SJSA1 (cell line): ENCODE measurements around the gene MRPL38. TPM values are rescaled to one million over a fixed set of nuclear protein-coding genes. Genes with fewer than 3 reads are reported as not detected.
"Not testable (repeated sequence)": the region's sequence is repeated elsewhere in the genome, so short reads cannot be mapped to it uniquely, and the experiment has no call there.

ENCODE experiments used
- DNase-seq, 2 experiments: peaks; one replicate each; pipeline ENCODE4 v3.0.0-alpha.2; 2015 to 2020; ENCODE audit warnings: low spot score in 2 of 2, low read depth in 1 of 2
- H3K27ac ChIP-seq: fragments of 250-450 bp; sonication (Bioruptor Pico); 2 replicates; pipeline ENCODE4 v1.5.1; 2020; ENCODE audit warnings: mild to moderate bottlenecking, moderate library complexity
- H3K27me3 ChIP-seq: fragments of 250-450 bp; sonication (Bioruptor Pico); replicated peaks from 2 replicates; pipeline ENCODE4 v1.5.1; 2020; ENCODE audit warnings: mild to moderate bottlenecking, moderate library complexity
- H3K36me3 ChIP-seq: fragments of 250-450 bp; sonication (Bioruptor Pico); 2 replicates; pipeline ENCODE4 v1.5.1; 2020; ENCODE audit warnings: mild to moderate bottlenecking
- H3K4me1 ChIP-seq: fragments of 250-450 bp; sonication (Bioruptor Pico); replicated peaks from 2 replicates; pipeline ENCODE4 v1.6.1; 2021; ENCODE audit warnings: mild to moderate bottlenecking
- H3K4me3 ChIP-seq: fragments of 250-450 bp; sonication (Bioruptor Pico); 2 replicates; pipeline ENCODE4 v1.5.1; 2020; ENCODE audit warnings: mild to moderate bottlenecking
- H3K9me3 ChIP-seq: fragments of 250-450 bp; sonication (Bioruptor Pico); replicated peaks from 2 replicates; pipeline ENCODE4 v1.5.1; 2020; ENCODE audit warnings: mild to moderate bottlenecking
- total RNA-seq: library from RNA; depleted of rRNA; stranded (reverse); fragments of >200 nt; shearing (Covaris generic); gene quantifications from 2 replicates; pipeline ENCODE4 v1.2.3, GENCODE V29; 2014; rRNA removed

Gene MRPL38
- total RNA-seq, 1 experiment from 2014 or later: 55.7 TPM

DNA sequence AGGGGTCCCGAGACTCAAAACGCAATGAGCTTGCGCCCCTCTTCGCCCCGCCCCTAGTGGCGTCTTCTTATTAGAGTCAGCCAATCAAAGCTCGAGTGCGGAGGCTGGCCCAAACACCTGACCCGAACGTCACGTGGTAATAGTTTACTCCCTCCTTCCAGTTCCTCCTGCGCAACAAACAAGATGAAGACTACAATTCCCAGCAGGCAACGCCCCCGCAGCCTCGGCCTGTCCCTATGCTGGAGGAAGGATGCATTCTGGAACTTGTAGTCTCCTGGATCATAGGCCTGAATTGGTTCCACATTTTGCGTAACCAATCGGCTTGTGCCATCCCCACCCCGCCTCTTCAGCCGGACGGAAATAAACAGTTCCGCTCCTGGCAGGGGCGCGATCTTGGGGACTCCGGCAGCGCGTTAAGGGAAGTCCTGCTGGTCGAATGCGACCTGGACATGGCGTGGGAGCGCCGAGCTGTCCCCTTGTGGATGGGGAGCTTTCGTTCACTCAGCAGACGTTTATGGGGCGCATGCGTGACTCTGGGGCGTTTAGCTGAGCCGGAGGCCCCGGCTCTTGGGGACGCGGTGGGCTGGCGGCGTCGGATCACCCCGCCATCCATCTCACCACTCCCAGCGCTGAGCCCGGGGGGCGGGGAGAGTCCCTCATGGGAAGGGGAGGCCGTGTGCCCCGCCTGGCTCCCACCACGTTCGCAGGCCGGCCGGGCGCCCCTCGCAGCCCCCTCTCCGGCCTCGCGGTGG is 49.2 kb downstream of the MRPL38 start, which contains the start of gene WBP2:
WBP2 (minus strand) TSS at position 26 of the 752 bp plus-strand sequence. CDS start 38 bp downstream, outside the sequence.
- peak within 1 kb of the TSS; percentile 60 for H3K27ac ChIP-seq
- H3K36me3 ChIP-seq: peaks cover 17% of the 10 kb centered on the region
- H3K4me3 ChIP-seq: peak within 1 kb of the TSS; percentile 70
- peaks cover 30% of the 10 kb centered on the region for H3K4me1 ChIP-seq
- H3K9me3 ChIP-seq: no peaks in the 10 kb centered on the region
- H3K27me3 ChIP-seq: no peaks in the 10 kb centered on the region
- peak; percentile 100 for DNase-seq

DNA sequence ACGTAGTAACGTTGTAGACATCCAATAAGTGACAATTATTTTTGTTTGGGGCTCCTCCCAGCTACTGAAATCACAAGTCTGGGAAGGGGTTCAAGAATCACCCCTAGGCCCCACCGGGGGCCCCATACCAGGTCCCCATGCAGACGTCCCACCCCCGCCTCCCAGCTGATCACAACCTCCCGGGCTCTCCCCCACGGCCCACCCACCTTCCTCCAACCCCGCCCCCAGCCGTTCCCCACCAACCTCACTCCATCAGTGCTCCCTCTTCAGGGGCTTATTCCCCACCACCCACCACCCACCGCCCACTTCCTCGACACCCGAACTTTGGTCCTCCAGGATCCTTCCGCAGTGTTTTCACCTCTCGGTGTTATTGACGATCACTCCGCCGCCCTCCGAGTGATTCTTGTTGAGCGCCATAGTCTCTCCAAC is 49.8 kb downstream of the MRPL38 start:
- Histone ChIP-seq H3K4me1 (peaks cover 30% of the 10 kb centered on the region), H3K27me3 (no peaks in the 10 kb centered on the region), H3K9me3 (no peaks in the 10 kb centered on the region), H3K27ac (peak overlapping the region; percentile 60), H3K4me3 (peak overlapping the region; percentile 70), H3K36me3 (peaks cover 20% of the 10 kb centered on the region)
- no peak for DNase-seq

DNA sequence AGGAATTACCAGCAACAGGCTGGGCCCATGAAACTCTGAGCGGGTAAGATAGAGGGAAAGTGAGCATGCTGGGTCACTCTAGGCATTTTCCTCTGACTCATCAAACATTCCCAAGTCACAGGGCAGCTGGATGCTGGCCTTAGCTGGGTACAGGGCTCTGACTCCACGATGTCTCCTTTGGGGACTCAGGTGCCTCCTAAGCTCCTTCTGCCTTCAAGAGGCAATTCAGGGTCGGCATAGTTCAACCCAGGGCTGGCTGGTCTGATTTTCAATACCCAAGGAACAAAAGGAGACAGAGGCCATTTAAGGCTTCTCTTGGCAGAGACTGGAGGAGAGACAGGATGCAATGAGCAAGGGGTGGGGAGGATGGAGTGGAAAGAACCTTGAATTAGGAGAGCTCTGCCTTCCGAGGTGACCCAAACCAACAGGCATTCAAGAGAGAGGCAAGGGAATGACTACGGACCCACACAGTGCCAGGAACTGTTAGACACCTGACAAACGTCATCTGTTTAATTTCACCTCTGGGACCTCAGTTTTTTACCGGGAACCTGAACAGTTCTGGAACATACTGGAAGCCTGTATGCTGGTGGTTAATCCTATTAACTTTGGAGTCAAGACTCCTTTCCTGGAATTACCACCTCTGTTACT is 50.5 kb downstream of the MRPL38 start:
- DNase-seq: peak; percentile 68 to 69

DNA sequence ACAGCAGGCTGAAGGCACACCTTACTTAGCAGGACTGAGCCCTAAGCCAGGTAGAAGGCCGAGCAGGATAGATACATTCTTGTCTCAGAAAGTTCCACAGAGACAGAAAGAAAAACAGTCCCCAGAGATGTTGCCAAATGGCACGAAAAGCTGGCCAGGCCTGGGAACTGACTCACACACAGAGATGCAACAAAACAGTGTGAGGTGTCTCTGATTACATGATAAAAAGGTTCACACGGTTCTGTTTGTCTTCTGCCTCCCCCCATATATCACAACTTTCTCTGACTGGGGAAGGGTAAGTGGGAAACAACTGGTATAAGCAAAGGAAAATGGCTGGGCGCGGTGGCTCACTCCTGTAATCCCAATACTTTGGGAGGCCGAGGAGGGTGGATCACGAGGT is 51.3 kb downstream of the MRPL38 start:
- Histone ChIP-seq H3K27me3 (no peaks in the 10 kb centered on the region), H3K9me3 (no peaks in the 10 kb centered on the region), H3K4me1 (peaks cover 30% of the 10 kb centered on the region), H3K4me3 (no peak overlapping the region), H3K36me3 (peaks cover 35% of the 10 kb centered on the region), H3K27ac (peak overlapping the region; percentile 60)
- DNase-seq: peak in 1 of 2 experiments; percentile 45

More for the DNA sequence above, 50.5 kb downstream of the MRPL38 start:
- Histone ChIP-seq H3K9me3 (no peaks in the 10 kb centered on the region), H3K36me3 (peaks cover 27% of the 10 kb centered on the region), H3K4me1 (peaks cover 30% of the 10 kb centered on the region), H3K4me3 (peak overlapping the region; percentile 70), H3K27ac (peak overlapping the region; percentile 60), H3K27me3 (no peaks in the 10 kb centered on the region)

DNA sequence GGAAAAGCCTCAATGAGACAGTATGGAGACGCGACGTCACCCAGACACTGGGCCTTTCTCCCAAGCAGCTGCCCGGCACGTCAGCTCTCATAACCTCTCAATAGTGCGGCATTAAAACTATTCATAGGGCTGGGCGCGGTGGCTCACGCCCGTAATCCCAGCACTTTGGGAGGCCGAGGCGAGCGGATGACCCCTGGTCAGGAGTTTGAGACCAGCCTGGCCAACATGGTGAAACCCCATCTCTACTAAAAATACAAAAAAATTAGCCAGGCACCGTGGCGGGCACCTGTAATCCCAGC is 53.0 kb downstream of the MRPL38 start:
- not testable (repeated sequence) for H3K9me3 ChIP-seq, H3K27ac ChIP-seq

DNA sequence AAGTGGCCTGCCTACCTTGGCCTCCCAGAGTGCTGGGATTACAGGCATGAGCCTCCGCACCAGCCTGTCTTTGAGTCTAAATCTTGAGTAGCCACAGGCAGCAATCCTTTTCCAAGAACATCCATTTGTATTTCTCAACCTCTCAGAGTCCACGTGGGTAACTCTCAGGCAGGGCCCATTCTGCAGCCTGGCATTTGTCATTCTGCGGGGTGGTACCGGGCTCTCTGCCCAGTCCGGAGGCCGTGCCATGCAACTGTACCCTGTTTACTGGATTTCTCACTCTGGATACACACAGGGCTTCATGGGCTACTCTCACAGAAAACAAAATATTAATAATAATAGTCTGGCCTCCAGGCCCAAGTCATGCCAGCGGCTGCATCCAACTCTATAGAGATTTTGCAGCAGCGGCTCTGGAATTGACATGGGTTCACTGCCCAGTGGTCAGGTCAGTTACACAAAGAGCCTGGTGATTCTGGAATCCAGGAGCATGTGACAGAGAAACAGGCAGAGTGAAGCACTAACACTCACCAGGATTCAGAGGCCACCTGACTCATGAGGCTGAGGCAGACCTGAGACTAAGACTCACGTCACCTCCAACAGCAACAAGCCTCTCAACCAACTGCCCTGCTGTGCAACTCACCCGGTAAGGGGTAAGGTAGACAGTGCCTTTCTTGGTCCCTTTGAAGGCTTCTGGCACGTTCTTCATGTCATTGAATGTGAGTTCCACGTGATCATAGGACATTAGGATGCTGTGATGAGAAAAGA is 53.6 kb downstream of the MRPL38 start:
- peak in 1 of 2 experiments; percentile 41 for DNase-seq
- Histone ChIP-seq H3K9me3 (no peaks in the 10 kb centered on the region; the same call in 1 of the 2 replicates), H3K27ac (no peak overlapping the region), H3K4me3 (no peak overlapping the region), H3K27me3 (no peaks in the 10 kb centered on the region), H3K4me1 (peaks cover 25% of the 10 kb centered on the region), H3K36me3 (peaks cover 58% of the 10 kb centered on the region)

More for the DNA sequence above, 53.0 kb downstream of the MRPL38 start:
- DNase-seq, H3K27me3 ChIP-seq, H3K4me3 ChIP-seq: not testable (repeated sequence)
- Histone ChIP-seq H3K4me1 (peaks cover 30% of the 10 kb centered on the region), H3K36me3 (peaks cover 53% of the 10 kb centered on the region)

DNA sequence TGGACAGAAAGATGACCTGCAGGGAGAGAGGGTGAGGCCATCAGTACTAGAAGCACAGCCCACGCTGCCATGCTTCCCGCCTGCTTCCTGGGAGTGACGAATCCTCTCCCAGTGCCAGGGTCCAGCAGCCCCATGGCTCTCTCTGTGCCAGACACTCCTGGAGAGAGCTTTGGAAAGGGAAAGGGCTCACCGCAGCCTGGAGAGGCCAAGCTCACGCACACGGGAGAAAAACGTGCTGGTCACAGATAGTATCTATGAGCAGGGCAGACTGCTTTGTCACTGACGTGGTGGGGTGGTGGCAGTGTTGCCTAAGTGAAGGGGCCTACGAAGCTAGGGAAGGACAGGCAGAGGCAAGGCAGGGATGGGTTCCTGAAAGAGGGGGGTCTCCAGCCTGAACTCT is 55.0 kb downstream of the MRPL38 start:
- Histone ChIP-seq H3K27me3 (no peaks in the 10 kb centered on the region), H3K36me3 (peaks cover 60% of the 10 kb centered on the region), H3K9me3 (no peaks in the 10 kb centered on the region; the same call in 1 of the 2 replicates), H3K4me1 (peaks cover 31% of the 10 kb centered on the region), H3K27ac (no peak overlapping the region), H3K4me3 (no peak overlapping the region)
- peak in 1 of 2 experiments; percentile 46 for DNase-seq

DNA sequence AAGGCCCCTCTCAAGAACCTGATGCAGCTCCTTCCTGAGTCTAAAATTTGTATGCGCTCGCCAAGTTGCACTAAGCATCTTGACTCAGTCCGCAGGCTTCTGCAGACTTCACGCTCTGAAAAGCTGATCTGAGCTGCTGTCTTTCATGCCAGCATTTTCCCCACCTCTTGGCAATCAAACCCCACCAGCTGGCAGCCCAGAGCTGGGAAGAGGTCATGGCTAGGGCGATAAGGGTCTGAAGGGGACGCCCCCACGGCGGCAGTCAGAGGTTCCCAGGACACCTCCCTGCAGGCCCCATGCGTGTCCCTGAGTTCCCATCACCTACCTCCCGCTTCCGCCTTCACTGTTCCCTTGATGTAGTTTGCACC is 55.4 kb downstream of the MRPL38 start:
- DNase-seq: peak in 1 of 2 experiments; percentile 42

More for the DNA sequence above, 55.4 kb downstream of the MRPL38 start:
- Histone ChIP-seq H3K27me3 (no peaks in the 10 kb centered on the region), H3K36me3 (peaks cover 60% of the 10 kb centered on the region), H3K4me1 (peaks cover 27% of the 10 kb centered on the region), H3K4me3 (no peak overlapping the region), H3K9me3 (no peaks in the 10 kb centered on the region; the same call in 1 of the 2 replicates), H3K27ac (no peak overlapping the region)

Other genes with a start within 250 kb of the MRPL38 start
- gene RECQL5, start 237.7 kb downstream of the MRPL38 start, total RNA-seq: 15.7 and 19.5 TPM in 2 replicates
- 90.5 and 208 TPM in 2 replicates for gene SAP30BP, start 237.5 kb downstream of the MRPL38 start, total RNA-seq
- gene ITGB4, start 183.4 kb downstream of the MRPL38 start, total RNA-seq: not detected in 2 replicates
- gene GALK1, start 139.7 kb downstream of the MRPL38 start, total RNA-seq: 50.5 and 50.6 TPM in 2 replicates
- gene UNK, start 120.1 kb downstream of the MRPL38 start, total RNA-seq: 28.8 and 42.8 TPM in 2 replicates
- not detected in 2 replicates for gene UNC13D, start 60.5 kb downstream of the MRPL38 start, total RNA-seq
- 22.6 and 28.8 TPM in 2 replicates for gene WBP2, start 49.5 kb downstream of the MRPL38 start, total RNA-seq
- 11.9 and 17.5 TPM in 2 replicates for gene TRIM47, start 26.3 kb downstream of the MRPL38 start, total RNA-seq
- gene TRIM65, start 7.9 kb downstream of the MRPL38 start, total RNA-seq: 11.9 and 17.6 TPM in 2 replicates
- gene FBF1, start 36.2 kb upstream of the MRPL38 start, total RNA-seq: 20.1 and 29.0 TPM in 2 replicates
- 32.0 and 33.4 TPM in 2 replicates for gene ACOX1, start 74.3 kb upstream of the MRPL38 start, total RNA-seq
- 26.9 and 31.0 TPM in 2 replicates for gene TEN1, start 74.4 kb upstream of the MRPL38 start, total RNA-seq
- gene CDK3, start 96.0 kb upstream of the MRPL38 start, total RNA-seq: 2.0 and 5.1 TPM in 2 replicates
- not detected in 2 replicates for gene EVPL, start 122.4 kb upstream of the MRPL38 start, total RNA-seq
- 38.4 and 48.1 TPM in 2 replicates for gene SRP68, start 167.6 kb upstream of the MRPL38 start, total RNA-seq
- 0.18 TPM in 1 of 2 replicates, not detected in the other for gene GALR2, start 169.9 kb upstream of the MRPL38 start, total RNA-seq
- not detected in 2 replicates for gene ZACN, start 174.3 kb upstream of the MRPL38 start, total RNA-seq
- 98.2 and 133 TPM in 2 replicates for gene EXOC7, start 198.9 kb upstream of the MRPL38 start, total RNA-seq
- gene FOXJ1, start 236.4 kb upstream of the MRPL38 start, total RNA-seq: not detected in 2 replicates